HG02884 (cell line): ENCODE data around the gene FBXW5.

ENCODE experiments used
- ATAC-seq: cut with Tn5 transposase; IDR thresholded peaks from one replicate; pipeline ENCODE4 v1.9.1; 2021; ENCODE audit warnings: mild to moderate bottlenecking, moderate library complexity; ENCODE audit not compliant: unreplicated experiment

Gene FBXW5

DNA sequence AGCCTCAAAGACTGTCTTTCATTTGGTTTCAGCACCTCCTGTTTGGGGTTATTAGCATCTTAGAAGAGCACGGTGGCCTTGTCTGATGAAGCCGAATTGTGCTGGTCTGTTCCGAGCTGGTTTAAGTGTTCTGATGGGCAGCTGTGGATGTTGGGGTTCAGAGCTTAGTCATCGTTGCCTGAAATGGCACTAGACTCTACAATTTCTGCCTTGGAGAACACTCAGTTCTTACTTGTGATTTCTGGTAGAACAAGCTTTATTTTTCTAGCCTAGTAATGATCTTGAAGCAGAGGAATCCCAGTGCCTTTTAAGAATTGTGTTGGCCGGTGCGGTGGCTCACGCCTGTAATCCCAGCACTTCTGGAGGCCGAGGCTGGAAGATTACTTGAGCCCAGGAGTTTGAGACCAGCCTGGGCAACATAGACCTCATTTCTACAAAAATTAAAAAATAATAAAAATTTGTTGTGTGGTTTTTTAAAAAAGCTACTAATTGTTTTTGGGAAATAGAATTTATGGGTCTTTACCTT is 7.8 kb downstream of the FBXW5 start:
- no peak for ATAC-seq

DNA sequence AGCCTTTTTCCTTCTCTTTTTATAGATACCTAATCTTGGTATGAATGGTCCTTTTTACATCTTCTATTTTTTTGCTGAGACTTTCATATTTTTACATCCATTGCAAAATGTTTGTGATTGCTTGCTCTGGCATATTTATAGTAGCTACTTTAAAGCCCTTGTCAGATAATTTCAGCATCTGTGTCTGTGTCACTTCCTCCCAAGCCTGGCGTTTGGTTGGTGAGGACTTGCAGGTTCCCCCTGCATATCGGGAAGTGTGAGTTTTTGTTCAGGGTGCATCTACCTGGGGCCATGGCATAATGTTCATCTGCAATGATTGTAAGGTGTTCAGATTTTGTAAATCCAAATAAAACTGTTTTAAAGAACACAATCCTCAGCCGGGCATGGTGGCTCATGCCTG is 8.9 kb downstream of the FBXW5 start:
- ATAC-seq: no peak

DNA sequence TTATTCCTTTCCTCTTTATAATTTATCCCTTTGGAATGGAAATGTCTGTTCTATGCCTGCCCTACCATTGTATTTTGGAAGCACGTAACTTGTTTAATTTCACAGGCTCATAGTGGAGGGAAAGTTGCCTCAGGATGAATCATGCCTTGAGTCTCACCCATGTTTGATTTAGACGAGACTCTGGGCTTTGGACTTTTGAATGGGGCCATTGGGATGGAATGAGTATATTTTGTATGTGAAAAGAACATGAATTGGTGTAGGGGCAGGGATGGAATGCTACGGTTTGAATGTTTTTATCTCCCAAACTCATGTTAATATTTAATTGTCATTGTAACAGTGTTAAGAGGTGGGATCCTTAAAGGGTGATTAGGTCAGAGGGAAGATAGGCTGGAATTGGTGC is 10.3 kb downstream of the FBXW5 start:
- no peak for ATAC-seq

DNA sequence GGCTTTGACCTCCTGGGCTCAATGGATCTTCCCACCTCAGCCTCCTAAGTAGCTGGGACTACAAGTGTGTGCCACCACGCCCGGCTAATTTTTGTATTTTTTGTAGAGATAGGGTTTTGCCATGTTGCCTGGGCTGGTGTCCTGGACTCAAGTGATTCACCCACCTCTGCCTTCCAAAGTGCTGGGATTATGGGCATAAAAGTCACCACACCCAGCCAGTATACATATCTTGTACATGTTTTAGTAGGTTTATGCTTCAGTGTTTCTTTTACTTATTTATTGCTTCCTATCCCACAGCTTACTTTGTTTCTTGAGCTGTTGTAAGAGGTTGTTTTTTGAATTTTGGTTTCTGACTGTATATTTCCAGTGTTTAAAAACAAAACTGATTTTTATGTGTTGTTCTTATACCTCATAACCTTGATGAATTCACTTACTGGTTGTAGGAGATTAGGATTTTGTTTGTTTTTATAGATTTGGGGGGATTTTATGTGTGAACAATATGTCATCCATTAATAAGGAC is 12.9 kb downstream of the FBXW5 start:
- ATAC-seq: no peak

DNA sequence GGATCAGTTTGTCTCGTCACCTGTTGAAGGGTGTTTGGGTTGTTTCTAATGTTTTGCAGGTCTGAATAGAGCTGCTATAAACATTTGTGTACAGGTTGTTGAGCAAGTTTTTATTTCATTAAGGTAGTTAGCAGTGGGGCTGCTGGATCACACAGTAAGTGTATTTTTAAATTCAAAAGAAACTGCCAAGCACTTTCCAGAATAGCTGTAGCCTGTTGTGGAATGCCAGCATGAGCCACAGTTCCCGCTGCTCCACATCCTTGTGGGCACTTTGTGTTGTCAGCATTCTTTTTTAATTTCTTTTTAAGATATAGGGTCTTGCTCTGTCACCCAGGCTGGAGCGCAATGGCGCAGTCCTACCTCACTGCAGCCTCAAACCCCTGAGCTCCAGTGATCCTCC is 14.5 kb downstream of the FBXW5 start:
- ATAC-seq: no peak

DNA sequence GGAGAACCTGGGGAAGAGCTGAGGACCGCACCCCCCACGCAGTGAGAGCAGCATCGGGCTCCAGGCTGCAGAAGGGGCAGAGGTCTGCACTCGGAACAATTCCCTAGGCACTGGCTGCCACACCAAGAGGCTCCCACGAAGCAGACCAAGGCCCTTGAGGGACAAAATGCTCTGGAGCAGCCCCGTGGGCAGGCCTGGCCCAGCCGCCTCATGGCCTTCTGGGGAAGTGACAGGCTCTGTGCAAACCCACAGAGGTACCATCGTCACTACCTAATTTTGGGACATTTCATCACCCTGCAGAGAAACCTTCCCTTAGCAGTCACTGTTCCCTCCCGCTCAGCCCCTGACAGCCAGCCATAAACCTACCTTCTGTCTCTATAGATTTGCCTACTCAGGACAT is 15.9 kb downstream of the FBXW5 start:
- ATAC-seq: no peak

DNA sequence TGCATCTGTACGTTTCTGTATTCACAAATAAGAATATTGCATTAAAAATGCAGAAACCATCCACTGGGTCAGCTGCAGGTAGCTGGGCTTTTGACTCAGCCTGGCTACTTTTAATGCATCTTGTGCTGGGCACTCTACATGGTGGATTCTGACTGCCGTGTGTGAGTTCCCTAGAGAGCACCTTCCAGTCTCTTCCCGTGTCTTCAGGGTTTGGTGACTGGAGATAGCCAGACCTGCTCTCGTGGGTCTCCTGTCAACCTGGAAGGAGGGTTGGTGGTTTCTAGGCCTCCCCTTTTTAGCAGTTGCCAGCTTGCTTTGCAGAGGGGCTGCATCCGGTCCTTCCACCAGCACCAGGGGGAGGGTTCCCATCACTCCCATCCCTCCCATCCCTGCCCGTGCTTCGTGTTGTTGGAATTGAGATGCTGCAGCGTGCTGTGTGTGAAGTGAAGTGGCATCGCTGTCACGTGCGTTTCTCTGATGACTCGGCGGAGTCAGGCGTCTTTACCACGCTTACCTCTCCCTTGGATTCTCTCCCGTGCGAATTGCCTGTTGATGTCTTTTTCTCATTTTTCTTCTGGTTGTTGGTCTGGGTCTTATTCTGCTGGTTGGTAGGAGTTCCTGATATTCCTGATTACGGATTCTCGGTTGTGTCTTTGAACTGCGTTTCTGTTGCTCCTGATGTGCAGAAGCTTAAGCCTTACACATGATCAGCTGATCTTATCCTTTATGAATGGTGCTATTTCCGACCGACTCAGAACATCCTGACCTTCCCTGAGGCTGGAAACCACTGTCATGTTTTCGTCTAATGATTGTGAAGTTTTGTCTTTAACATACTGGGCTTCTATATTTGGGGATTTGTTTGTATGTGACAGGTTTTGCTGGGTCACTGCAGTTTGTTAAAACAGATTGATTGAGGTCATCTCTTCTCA is 16.9 kb downstream of the FBXW5 start:
- ATAC-seq: no peak

DNA sequence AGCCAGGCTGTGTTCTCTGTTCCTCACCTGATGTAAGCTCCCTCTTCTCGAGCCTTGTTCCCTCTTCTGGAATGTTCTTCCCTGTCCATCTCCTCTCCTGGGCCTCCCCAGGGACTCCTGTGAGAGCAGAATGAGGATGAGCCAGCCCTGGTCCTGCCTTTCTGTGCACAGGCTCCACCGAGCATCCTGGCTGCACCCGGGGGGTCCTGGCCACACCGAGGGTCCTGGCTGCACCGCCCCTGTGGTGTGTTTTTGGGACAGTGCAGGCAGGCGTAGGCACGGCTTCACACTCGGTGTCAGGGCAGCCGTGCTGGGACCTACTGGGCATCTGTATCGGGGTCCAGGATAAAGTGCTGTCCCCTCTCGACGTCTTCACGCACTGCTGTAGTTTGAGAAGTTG is 17.8 kb downstream of the FBXW5 start:
- no peak for ATAC-seq

DNA sequence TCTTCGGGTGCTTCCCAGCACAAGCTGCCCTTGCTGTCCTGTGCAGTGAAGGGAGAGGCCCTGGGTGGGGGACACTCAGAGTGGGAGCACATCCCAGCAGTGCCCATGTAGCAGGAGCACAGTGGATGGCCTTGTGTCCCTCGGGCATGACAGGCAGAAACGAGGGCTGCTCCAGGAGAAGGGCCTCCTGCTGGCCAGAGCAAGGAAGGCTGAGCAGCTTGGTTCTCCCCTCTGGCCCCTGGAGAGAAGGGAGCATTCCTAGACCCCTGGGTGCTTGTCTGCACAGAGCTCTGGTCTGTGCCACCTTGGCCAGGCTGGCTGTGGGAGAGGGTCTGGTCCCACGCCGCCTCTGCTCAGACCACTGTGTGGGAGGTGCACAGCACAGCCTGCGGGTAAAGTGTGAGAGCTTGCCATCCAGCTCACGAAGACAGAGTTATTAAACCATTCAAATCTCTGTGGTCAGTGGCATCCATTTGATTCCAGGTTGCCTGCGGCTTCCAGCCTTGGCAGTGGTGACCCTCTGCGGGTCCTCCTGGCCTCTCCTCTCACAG is 18.3 kb downstream of the FBXW5 start:
- no peak for ATAC-seq

DNA sequence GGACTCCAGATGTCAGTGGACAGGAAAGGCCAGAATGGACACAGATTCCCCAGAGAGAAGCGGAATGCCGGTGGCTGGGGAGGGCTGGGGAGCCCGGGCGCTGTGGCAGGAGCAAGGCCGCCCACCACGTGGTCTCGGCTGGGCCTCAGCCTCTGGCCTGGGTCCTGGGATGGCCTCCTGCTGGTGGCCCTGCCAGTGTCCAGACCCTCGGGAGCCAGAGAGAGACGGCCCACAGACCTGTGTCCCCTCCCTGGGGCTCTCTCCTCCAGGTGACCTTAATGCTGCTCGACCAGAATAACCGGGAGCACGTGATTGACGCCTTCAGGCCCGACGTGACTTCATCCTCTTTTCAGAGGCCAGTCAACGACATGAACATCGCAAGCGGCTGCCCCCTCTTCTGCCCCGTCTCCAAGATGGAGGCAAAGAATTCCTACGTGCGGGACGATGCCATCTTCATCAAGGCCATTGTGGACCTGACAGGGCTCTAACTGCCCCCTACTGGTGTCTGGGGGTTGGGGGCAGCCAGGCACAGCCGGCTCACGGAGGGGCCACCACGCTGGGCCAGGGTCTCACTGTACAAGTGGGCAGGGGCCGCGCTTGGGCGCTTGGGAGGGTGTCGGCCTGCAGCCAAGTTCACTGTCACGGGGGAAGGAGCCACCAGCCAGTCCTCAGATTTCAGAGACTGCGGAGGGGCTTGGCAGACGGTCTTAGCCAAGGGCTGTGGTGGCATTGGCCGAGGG is 19.0 kb downstream of the FBXW5 start:
- ATAC-seq: no peak

DNA sequence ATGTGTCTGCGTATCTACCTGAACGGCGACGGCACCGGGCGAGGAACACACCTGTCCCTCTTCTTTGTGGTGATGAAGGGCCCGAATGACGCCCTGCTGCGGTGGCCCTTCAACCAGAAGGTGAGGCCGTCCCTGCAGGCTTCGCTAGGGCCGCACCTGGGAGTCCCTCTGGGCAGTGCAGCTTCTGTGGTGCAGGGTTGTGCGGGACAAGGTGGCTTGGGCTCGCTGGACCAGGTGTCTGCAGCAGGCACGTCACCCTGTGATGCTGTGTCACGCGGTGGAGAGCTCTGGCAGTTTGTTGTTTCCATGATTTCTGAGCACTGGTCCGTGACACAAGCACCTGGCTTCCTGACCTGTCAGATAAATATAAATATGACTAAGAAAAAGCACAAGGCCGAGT is 20.7 kb downstream of the FBXW5 start:
- ATAC-seq: no peak

DNA sequence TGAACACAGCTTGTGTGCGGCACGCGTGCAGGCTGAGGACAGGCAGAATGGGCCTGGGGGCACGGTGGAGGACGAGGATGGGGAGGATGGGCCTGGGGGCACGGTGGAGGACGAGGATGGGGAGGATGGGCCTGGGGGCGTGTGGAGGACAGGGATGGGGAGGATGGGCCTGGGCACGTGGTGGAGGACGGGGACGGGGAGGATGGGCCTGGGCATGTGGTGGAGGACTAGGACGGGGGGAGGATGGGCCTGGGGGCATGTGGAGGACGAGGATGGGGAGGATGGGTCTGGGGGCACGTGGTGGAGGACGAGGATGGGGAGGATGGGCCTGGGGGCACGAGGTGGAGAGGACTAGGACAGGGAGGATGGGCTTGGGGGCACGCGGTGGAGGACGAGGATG is 22.0 kb downstream of the FBXW5 start:
- ATAC-seq: no peak

DNA sequence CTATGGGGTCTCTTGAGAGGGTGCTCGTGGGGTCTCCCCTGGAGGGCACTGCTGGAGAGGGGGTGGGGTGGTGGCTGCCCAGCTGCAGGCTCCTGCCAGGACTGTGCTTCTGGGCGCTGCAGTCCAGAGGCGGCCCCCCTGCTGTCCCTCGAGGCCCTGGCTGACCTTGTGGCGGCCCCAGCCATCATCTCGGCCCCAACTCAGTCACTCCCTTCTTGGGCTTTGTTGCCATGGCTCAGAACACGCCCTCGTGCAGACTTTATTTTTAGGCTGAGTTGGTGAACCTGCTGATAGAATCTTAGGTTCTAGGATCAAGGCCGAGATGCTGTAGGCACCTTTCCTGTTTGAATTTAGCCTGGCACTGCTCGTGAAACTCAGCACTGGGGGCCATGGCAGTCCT is 22.8 kb downstream of the FBXW5 start:
- ATAC-seq: no peak

DNA sequence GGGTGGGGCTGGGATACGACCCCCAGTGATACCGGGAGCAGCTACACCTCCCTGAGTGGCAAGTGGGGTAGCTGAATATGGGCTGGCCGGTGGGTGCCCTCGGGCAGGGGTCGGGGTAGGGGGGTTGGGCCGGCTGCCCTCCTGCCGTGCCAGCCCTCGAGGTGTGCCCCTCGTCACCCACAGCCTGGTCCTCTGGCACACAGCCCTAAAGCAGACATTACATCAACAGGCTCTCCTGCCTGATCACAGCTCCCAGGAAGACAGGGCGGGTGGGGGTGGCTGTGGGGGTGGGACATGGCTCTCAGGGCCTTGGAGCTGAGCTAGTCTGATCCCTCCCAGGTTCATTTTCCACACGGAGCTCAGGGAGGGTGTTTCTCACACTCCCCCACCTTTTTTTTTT is 23.2 kb downstream of the FBXW5 start:
- no peak for ATAC-seq

DNA sequence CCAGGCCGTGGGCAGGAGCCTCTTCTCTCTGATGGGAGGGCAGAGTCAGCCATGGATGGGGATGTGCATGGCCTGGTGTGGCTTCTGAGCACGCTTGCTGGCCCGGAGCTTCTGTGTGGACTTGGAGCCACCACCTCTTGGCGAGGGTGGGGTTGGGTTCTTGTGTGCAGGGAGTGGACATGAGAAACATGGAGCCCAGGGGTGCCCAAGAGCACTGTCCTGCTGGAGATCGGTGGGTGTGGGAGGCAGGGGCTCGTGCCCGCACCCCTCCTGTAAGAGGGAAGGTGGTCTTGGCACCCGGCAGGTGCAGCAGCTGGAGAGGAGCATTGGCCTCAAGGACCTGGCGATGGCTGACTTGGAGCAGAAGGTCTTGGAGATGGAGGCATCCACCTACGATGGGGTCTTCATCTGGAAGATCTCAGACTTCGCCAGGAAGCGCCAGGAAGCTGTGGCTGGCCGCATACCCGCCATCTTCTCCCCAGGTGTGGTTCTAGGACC is 23.8 kb downstream of the FBXW5 start:
- no peak for ATAC-seq

DNA sequence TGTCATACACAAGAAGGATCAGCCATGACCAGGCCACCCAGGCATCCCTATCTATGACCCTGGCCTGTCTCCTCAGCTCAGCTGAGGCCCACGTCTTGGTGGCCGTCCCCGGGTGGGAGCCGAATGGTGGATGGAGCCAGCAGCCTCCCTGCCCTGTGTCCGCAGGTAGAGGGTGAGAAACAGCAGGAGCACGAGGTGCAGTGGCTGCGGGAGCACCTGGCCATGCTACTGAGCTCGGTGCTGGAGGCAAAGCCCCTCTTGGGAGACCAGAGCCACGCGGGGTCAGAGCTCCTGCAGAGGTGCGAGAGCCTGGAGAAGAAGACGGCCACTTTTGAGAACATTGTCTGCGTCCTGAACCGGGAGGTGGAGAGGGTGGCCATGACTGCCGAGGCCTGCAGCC is 24.5 kb downstream of the FBXW5 start:
- no peak for ATAC-seq

DNA sequence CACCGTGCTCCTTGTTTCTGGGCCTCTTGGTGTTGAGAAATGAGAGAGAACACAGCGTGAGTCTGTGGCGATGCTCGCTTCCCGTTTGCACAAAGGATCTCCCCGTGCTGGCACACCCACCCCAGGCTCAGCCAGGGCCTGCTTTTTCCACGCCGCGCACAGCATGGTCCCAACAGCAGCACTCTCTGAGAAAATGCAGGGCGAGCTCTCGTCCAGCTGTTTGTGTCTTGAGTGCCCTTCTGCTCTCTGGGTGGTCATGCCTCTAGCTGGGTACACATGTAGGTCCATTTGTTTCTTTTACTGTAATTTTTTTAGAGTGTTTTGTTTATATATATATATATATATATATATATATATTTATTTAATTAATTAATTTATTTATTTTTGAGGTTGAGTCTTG is 26.6 kb downstream of the FBXW5 start:
- ATAC-seq: no peak

DNA sequence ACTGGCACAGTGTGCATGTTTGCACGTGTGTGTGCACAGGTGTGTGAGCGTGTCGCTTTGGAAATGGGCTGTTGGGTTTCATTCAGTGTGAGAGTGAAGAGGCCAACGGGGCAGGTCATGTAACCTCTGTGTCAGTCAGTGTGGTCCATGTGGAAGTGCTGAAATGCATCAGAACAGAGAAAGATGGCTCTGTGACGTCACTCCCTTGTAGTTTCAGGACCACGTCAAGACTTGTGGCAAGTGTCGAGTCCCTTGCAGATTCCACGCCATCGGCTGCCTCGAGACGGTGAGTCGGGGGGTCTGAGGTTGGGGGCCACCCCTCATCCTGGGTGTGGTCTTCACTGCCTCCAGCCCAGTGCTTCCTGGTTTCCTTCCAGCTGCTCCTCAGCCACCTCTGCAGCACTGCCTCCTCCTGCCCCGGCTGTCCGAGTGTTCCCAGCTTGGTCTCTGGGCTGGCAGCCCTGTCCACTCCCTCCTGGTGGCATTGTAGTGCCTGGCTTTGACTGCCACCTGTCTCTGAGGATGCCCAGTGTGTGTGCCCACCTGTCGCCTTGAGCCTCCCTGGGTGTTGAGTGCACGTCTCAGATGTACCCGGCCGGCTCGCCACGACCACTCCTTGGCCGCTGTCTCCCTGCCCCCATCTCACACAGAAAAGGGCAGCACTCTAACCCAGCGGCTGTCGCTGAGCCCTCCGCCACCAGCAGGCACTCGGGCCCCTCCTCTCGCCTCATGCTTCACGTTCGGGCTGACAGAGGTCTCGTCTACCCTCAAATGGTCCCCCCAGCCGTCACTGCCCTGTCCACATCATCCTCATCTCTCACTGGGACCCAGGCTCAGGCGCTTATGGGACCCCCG is 28.0 kb downstream of the FBXW5 start:
- no peak for ATAC-seq

DNA sequence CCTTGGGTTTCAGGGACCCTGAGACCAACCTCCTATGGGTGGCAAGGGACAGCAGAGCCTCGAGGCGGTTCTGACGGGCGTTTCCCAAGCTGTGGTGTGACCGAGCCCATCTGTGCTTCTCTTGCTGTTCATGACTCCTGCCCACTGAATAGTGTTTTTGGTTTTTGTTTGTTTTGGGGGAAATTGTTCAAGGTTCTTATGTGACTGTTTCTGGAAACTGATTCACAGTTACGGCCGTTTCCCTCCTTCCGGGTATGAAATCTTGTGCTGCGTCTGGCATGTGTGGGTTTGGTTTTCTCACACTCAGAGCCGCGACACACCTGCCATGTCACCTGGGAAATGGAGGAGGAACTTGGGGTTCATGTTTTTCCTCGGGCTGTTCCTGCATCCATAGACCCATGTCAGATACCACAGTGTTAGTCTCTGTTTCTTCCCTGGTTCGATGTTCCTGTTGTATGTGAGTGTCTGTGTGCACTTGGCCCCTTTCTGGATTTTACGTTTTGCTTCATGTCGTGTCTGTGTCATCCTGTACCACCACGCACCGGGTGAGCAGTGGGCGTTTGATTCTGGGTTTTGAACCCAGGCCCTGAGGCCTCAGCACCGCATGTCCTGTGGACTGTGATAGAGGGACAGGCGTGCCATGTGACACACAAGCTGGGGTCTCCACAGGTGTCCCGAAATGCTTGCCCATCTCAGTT is 28.8 kb downstream of the FBXW5 start:
- ATAC-seq: no peak
